NB4 (cell line): ENCODE data around the gene EPS8L1.

ENCODE experiments used
- DNase-seq: peaks from one replicate; pipeline ENCODE4 v3.0.0; 2010; ENCODE audit warnings: low read depth
- H3K4me3 ChIP-seq: one replicate; pipeline ENCODE4 v1.5.1; 2011; ENCODE audit warnings: mild to moderate bottlenecking, low read depth, low read length, moderate library complexity
- CTCF ChIP-seq: IDR thresholded peaks from one replicate; pipeline ENCODE4 v1.5.1; 2012; ENCODE audit warnings: low read depth, low read length
- MAX ChIP-seq: IDR thresholded peaks from 2 replicates; pipeline ENCODE4 v1.6.1; 2011; ENCODE audit warnings: low read depth, low read length
- MYC ChIP-seq: IDR thresholded peaks from 2 replicates; pipeline ENCODE4 v1.6.1; 2011; ENCODE audit warnings: low read depth, low read length
- POLR2A ChIP-seq: IDR thresholded peaks from 2 replicates; pipeline ENCODE4 v1.6.1; 2011; ENCODE audit warnings: mild to moderate bottlenecking; ENCODE audit not compliant: insufficient read length; ENCODE audit errors: extremely low read depth

EPS8L1 gene

GRCh38 chr19:55087542-55087901 lies 11.9 kb downstream of the EPS8L1 start:
- DNase-seq, result no peak
- no peak overlapping the region for H3K4me3 ChIP-seq
- TF ChIP-seq POLR2A (no peak), MYC (no peak), CTCF (no peak), MAX (no peak)

GRCh38 chr19:55088021-55088451 lies 12.4 kb downstream of the EPS8L1 start:
- TF ChIP-seq MAX (no peak), MYC (no peak), CTCF (no peak), POLR2A (no peak)
- no peak overlapping the region for H3K4me3 ChIP-seq
- DNase-seq, result no peak

GRCh38 chr19:55088543-55089341 lies 13.1 kb downstream of the EPS8L1 start:
- DNase-seq, result peak; percentile 46
- no peak for TF ChIP-seq MYC
- peak; percentile 44 for TF ChIP-seq CTCF
- H3K4me3 ChIP-seq, result no peak overlapping the region

- DNase-seq, result no peak
- TF ChIP-seq MYC (no peak), POLR2A (no peak), CTCF (no peak), MAX (no peak)
- H3K4me3 ChIP-seq, result no peak overlapping the region
Measured at GRCh38 chr19:55089342-55089944, 13.8 kb downstream of the EPS8L1 start.

GRCh38 chr19:55090564-55090963 lies 14.9 kb downstream of the EPS8L1 start:
- H3K4me3 ChIP-seq, result no peak overlapping the region
- no peak for DNase-seq
- TF ChIP-seq POLR2A (no peak), CTCF (no peak), MYC (no peak), MAX (no peak)
